Central memory CD4-positive, alpha-beta T cell (primary cell): ENCODE measurements around the gene RHOBTB3.
"Not testable (repeated sequence)": the region's sequence is repeated elsewhere in the genome, so short reads cannot be mapped to it uniquely, and the experiment has no call there.

Experiments
- DNase-seq: peaks from one replicate; pipeline ENCODE4 v3.0.0; 2022

Gene RHOBTB3

DNA sequence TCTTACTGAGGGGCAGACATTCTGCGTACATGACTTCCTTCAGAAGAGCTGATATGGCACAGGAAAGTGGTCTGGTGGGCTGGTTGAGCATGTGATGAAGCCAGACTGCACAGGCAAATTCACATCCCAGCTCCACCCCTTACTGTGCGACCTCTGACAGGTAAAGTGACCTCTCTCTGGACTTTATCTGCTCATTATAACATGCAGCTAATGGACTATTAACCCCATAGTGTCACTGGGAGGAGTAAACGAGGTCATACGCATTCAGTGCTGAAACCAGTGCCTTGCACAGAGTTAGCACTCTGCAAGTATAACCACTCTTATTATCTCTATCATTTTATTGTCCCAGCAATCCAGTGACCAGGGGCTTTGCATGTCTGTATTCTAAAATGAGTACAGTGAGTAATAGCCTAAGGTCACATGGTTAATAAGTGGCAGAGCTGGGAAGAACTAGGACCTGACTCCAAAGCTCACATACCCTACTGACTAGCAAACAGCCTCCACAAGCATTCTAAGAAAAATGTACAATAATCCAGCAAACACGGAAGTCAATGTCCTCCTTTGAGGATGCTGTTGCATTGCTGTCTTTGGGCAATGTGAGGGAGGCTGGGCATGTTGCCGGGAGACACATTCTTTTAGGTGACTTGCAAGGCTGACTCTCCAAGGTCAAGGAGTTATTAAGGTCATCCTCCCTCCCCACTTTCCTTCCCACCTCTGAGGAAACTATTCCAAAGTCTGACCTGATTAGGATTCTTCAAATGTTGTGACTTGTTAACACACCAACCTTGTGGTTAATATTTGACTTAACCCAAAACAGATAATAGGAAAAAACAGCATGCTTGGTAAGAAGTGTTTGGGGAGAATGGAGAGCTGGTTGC, 72.4 kb downstream of the RHOBTB3 start:
- no peak for DNase-seq

DNA sequence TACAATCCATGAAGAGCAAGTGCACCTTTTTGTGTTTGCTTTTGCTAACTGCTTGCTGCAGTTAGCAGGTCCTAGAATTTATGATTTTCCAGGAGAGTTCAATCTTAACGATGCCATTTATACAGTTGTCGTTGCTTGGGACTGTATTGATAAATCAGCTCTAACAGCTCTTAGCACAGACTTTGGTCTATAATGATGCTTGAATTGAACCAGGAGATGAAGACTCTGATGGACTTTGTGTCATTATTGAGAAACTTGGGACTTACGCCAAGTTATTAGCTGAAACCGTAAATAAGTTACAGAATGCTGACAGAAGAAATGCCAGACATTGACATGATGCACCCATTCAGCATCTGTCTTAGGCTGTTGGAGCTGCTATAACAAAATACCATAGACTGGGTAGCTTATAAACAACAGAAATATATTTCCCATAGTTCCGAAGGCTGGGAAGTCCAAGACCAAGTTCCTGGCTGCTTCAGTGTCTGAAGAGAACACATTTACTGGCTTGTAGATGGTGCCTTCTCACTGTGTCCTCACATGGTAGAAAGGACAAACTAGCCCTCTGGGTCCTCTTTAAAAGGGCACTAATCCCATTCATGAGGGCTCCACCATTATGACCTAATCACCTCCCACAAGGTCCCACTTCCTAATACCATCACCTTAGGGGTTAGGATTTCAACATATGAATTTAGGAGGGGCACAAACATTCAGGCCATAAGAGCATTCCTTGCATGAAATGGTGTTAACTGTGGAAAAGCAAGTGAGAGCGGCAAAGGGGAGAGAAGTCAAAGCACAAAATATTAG, 73.8 kb downstream of the RHOBTB3 start:
- no peak for DNase-seq

DNA sequence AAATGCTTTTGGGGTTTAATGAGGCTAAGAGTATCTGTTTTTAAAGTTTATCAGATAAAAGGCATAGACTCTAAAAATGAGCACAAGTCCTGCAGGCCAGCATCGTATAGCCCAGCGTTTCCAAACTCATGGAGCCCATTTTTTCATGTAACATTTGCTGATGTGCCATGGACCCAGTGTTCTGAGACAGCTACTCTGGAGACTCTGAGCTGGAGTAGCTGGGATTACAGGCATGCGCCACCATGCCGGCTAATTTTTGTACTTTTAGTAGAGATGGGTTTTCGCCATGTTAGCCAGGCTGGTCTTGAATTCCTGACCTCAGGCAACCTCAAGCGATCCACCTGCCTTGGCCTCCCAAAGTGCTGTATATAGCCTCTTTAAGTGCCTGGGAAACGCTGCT, 75.6 kb downstream of the RHOBTB3 start:
- DNase-seq = no peak

- no peak for DNase-seq
These were observed 77.0 kb downstream of the RHOBTB3 start for GRCh38 chr5:95808013-95808685.

DNA sequence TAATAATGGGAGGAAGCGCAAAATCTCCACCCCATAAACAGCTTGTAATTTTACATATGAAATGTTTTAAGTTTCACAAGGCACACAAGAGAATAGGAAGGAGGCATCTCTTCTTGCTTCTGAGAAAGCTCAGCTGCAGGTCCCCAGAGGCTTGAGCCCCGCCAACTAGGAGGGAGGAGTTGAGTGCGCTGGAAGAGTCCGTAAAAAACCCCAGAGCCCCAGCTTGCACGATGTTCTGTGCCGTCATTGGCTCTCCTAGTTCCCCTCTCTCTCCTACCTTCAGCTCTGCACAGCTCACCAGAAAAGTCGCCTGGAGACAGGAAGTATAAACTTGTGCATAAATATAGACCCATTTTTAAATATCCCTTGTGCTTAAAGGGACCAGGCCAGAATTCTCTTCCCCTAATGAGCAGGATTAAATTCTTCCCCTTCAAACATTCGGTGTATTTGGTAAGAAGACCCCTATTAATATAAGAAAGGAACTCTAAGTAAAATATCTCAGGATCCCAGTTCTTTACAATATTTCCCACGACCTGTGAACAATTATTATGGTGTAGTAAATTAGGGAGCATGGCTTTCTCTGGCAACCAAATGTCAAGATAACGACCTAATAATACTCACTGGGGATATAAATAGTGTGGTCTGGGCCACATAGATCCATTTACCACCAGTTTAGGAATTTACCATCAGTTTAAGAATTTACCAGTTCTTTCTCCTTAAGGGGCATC, 77.7 kb downstream of the RHOBTB3 start:
- peak; percentile 89 for DNase-seq

GRCh38 chr5:95809414-95809960, 78.4 kb downstream of the RHOBTB3 start:
- DNase-seq = no peak

DNA sequence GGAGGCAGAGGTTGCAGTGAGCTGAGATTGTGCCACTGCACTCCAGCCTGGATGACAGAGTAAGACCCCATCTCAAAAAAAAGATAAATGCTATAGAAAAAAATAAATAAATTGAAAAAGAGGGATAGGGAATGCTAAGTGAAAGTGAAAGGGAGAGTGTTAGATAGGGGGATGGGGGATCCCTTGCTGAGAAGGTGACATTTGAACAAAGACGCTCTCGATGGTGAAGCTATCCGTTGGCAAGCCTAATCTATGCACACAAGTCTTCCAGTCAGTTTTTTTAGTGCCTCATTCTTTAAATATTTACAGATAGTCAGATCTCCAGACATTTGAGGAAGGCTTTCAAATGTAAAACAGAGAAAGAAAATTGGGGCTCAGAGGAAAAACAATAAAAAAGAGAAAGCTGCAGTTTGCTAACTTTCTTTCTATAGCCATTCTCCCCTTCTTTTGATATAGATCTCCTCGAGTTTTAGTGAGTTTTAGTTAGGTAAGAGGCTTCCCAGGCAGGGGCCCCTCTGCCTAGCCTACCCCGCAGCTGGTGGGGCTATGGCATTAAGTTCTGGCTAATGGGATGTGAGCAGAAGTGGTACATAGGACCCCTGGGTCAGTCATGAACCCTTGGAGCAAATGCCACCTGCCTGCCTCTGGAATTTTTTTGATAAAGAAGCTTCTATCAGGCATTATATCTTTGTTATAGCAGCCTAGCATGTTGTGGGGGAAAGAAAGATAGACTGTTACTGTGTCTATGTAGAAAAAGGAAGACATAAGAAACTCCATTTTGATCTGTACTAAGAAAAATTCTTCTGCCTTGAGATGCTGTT, 79.4 kb downstream of the RHOBTB3 start:
- DNase-seq = no peak

DNA sequence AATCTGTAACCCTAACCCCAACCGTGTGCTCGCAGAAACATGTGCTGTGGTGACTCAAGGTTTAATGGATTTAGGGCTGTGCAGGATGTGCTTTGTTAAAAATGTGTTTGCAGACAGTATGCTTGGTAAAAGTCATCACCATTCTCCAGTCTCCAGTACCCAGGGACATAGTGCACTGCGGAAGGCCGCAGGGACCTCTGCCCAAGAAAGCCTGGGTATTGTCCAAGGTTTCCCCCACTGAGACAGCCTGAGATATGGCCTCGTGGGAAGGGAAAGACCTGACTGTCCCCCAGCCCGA, 79.9 kb downstream of the RHOBTB3 start:
- not testable (repeated sequence) for DNase-seq

DNA sequence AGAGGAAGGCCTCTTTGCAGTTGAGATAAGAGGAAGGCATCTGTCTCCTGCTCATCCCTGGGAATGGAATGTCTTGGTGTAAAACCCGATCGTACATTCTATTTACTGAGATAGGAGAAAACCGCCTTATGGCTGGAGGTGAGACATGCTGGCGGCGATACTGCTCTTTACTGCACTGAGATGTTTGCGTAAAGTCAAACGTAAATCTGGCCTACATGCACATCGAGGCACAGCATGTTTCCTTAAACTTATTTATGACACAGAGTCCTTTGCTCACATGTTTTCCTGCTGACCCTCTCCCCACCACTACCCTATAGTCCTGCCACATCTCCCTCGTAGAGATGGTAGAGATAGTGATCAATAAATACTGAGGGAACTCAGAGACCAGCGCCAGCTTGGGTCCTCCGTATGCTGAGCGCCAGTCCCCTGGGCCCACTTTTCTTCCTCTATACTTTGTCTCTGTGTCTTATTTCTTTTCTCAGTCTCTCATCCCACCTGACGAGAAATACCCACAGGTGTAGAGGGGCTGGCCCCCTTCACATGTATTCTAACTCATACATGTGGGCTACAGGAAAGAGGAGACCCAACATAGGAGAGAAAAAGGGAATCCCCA, 80.4 kb downstream of the RHOBTB3 start:
- not testable (repeated sequence) for DNase-seq

- DNase-seq = no peak
These were observed 80.9 kb downstream of the RHOBTB3 start for GRCh38 chr5:95812074-95812471.

DNA sequence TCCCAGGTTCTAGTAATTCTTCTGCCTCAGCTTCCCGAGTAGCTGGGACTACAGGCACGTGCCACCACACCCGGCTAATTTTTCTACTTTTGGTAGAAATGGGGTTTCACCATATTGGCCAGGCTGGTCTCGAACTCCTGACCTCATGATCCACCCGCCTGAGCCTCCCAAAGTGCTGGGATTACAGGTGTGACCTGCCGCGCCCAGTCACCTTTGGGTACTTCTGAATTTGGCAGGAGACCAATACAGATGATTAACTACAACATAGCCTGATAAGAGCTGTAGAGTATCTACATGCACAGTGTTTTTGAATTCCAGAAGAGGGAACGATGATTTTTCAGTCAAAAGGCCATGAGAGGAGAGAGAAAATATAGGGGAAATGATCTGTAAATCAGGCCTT, 81.9 kb downstream of the RHOBTB3 start:
- not testable (repeated sequence) for DNase-seq

GRCh38 chr5:95815155-95815729, 84.1 kb downstream of the RHOBTB3 start:
- no peak for DNase-seq

- no peak for DNase-seq
These were observed 85.2 kb downstream of the RHOBTB3 start for GRCh38 chr5:95816341-95816740.

GRCh38 chr5:95816776-95817175, 85.6 kb downstream of the RHOBTB3 start:
- DNase-seq = no peak

- DNase-seq = peak; percentile 44
These were observed 86.3 kb downstream of the RHOBTB3 start for GRCh38 chr5:95817430-95817829.

DNA sequence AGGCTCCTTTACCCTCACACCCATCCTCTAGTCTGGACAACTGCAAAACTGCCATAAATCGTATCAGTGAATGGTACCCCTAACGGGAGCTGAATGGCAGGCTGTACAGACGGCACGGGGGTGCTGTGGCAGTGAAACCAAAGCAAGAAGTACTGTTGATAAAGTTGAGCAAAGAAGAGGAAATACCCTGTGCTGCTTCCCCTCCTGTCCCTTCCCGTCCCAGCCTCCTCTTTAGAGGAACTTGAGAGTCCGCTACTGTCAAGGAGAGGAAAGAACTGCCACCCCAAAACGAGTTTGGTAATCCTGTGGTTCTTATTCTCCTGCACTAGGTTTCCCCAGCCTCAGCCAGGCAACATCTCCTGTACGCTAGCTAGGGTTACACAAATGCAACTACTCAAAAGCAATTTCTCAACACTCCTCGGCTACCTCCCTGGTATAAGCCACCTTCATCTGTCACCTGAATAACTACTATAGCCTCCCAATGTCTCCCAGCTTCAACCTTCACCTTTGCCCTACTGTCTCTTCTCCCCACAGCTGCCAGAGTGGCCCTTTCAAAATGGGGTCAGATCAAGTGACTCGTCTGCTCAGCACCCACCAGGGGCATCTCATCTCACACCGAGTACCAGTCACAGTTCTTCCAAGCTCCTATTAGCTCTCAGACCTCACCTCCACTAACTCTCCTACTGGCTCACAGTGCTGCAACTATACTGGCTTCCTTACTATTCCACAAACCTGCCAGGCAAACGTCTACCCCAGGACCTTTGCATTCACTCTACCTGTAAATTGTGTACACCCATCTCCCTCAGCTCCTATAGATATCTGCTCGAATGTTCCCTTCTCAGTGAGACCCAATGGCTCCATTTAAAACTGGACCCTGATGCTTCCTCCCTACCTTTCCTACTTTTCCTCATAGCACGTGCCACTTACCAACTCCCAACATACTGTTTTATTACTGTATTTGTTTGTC, 87.3 kb downstream of the RHOBTB3 start:
- DNase-seq = no peak

DNA sequence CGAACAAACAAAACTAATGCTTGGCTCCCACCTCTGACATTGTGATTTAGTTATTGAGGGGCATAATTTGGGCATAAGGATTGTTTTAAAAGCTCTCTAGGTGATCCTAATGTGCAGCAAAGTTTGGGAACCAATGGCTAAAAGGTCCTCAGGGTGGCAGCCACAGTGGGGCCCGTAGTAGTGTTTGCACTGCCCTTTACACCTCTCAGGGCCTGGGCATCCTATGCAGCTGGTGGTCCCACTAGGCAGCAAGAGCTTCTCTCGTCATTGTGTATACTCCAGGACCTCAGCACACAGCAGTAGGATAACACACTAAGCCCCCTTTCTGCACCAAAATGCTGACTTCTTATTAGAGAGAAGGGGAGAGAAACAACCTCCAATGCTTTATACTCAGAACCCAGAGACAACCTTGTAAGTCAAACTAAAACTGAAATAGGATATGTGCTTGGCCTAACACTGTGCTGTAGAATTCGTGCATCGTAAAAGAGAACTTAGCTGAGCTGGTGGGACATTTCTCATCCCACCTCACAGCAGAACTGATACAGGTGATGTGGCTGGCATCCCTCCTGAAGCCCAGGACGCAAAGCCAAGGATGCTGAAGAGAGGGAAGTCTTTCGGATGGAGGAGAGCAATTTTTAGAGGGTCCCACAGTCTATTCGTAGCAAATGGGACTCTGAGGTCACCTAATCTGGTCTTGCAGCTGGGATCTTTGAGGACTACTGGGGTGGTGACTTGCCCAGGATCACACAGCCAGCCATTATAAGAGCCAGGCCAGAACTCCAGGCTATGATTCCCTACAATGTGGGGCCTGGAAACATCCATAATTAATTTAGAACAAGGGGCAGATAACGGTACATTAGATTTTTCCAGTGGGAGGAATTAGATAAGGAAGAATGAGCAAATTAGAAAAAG, 90.2 kb downstream of the RHOBTB3 start:
- DNase-seq = no peak

DNA sequence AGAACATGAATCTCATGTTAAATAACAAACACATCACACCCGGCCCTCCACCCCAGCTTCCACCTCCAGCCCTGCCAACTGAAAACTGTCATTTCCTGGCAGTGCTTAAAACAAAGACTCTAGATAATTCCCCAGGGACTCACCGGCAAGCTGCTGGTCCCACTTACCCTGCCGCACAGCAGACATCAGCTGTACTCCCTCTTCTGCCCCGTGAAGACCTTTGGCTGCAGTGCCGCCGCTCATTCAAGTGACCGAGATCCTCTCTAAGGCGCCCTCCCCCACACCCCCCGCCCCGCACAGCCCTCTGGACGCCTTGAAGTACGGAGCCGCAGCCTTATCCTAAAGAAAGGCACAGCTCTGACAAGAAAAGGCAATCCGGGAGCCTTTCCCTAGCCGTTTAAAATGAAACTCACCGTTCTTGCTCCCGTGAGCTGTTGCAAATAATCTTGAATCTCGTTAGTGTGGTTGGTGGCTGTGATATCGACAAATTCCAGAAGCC, 91.0 kb downstream of the RHOBTB3 start:
- DNase-seq = no peak
